ENCODE measurements around the gene AMHR2.

GRCh38 chr12:53413485-53414204 is 10.0 kb upstream of the AMHR2 start:
- no peak for TF ChIP-seq EZH2 (IDR thresholded peaks at IDR 0.05; ENCODE audit: borderline replicate concordance, low read depth, low read length, severe bottlenecking)
- no peak for TF ChIP-seq CTCF (IDR thresholded peaks at IDR 0.05; ENCODE audit: borderline replicate concordance, extremely low read depth, low read length, poor library complexity, severe bottlenecking)
